GM12891 (cell line): Measurements from ENCODE around the gene OR10G8.

Experiments
- POLR2A ChIP-seq: IDR thresholded peaks from 2 replicates; pipeline ENCODE4 v1.6.1; 2011; ENCODE audit warnings: low read depth, low read length, control low read depth
- POLR2AphosphoS5 ChIP-seq: IDR thresholded peaks from 2 replicates; pipeline ENCODE4 v1.6.1; 2011; ENCODE audit warnings: low read depth, low read length, control low read depth
- TAF1 ChIP-seq: IDR thresholded peaks from 2 replicates; pipeline ENCODE4 v1.6.1; 2011; ENCODE audit warnings: low read depth, low read length, control low read depth

DNA sequence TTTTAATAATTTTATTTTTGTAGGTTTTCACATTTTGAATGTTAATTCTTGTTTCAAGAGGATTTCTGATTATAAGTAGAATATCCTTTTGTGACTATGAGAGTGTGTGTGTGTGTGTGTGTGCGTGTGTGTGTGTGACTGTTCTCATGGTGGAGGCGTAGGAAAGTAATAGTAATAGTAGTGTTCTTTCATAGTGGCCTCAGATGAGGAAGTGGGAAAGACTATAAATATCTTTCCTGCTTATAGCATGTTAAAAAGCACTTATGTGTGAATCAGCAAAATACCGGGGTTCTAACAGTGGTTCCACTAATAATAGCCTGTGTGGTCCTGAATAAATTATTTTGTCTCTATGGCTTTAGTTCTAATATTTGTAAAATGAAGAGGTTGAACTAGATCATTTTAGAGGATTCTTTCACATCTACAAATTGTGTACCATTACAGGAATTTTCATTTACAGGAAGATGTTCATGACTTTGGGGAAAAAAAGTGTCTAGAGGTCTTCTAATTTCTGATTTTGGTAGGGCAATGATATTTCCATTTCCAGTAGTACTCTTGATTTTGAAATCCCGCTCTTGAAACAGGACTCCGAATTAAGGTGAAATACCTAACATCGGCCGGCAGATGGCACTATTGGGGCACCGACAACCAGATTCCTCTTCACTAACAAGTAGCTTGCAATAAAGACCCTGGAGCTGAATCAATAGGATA is 44.5 kb downstream of the OR10G8 start:
- TF ChIP-seq POLR2A (no peak), TAF1 (no peak), POLR2AphosphoS5 (no peak)
